ENCODE measurements around the gene FXYD4.
A peak's percentile ranks its signal among the peaks of the same experiment; 100 is the strongest.

Gene FXYD4

DNA sequence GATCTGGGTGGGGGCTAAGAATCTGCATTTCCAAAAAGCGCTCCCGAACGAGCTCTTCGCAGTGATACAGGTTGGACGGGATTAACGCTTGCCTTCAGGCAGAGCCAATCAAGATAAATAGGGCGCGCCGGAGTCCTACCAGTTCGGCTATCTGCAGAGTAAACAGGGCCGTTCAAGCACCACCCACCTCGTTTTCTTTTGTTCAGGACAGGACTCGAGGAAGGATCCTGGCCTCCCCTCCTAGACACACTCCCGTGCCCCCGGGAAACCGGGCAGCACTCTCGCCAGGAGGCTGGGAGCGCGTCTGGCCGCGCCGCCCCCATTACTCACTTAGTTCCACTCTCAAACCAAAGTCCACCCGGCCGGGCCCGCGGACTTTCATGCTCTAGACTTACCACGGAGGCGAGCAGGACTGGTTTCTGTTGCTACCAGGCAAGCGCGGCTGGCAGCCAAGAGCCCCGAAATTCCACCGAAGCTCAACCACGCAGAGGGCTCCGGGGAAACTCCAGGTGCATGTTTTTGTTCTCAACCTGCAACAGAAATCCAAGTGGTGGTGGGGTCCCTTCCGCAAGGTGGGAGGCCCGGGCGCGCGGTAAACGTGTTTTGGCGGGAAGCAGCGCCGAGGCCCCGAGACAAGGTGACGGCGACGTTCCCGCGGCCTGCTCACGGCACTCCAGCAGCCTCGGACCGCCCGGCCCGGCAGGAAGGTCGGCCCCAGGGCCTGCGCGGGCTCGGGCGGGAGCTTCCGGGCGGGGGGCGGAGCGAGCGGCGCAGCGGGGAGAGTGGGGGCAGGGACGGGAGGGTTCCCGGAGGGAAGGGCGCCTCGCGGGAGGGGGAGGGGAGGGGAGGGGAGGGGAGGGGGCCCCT lies 24.9 kb downstream of the FXYD4 start:
- DNase-seq (ENCODE audit: low read depth), result peak; percentile 56

- peak; percentile 57 for DNase-seq (ENCODE audit: low read depth)
These were observed 25.6 kb downstream of the FXYD4 start for GRCh38 chr10:43396928-43397624.

DNA sequence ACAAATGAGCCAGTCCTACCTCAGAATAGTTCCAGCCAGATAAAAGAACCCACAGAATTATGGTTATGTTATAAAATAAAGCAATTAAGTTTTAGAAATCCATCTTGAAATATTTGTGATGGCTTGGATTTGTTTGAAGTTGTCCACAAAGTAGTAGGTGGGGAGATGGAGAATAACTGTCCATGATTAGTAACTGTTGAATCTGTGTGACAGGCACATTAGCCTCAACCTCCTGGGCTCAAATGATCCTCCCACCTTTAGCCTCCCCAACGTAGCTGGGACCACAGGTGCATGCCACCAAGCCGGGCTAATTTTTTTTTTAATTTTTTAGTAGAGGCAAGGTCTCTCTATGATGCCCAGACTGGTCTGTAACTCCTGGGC lies 27.5 kb downstream of the FXYD4 start:
- DNase-seq (ENCODE audit: low read depth), result no peak

DNA sequence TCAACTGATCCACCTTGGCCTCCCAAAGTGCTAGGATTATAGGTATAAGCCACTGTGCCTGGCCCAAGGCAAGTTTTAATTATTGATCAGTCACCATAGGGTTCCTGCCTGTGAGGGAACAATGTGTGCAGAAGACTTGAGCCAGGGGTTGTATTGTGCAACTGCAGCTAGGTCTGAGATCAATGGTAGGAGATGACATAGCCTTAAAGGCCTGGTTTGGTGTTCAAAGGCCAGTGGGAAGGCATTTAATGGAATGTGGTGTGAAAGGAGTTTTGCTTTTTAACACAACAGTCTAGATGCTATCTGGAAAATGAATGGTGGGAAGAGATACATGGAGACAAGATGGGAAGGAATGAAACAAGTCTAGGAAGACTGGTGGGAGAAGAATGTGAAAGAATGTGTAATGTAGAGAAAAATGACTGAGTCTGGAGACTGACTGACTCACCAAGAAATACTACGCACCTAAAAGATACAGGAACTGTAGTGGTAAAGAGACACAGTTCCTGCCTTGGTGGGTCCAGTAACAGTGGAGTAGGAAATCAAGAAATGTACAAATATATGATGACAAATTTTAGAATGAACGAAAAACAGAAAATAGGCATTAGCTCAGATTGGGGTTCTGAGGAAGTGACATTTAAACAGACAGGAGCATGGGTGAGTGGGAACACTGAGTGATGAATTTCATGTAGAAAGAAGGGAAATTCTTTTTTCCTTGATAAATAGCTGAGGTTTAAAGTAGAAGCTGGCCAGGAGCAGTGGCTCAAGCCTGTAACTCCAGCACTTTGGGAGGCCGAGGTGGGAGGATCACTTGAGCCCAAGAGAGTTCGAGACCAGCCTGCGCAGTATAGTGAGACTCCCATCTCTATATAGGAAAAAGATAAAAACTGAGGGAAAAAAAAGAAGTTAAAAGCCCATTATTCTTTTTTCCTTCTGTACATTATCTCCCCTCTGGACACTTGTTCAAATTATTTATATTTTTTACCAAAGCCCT lies 28.2 kb downstream of the FXYD4 start:
- DNase-seq (ENCODE audit: low read depth), result no peak

GRCh38 chr10:43401627-43402026 lies 30.2 kb downstream of the FXYD4 start:
- DNase-seq (ENCODE audit: low read depth), result no peak

DNA sequence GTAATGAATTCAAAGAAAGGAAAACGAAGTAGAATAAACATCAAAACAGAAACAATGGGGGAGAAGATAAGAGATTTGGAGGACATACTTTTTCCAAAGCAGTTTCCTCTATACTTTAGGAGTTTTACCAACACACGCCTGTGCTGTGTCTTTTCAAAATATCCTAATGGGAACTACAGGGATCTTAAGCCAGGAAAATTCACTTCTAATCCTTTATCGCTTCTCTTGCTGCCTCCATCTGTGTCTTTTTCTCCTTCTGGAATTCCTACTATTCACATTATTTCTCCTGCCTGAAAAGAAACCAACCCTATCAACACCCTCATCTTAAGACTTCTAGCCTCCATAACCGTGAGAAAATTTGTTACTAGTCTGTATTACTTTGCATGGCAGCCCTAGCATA lies 30.7 kb downstream of the FXYD4 start:
- no peak for DNase-seq (ENCODE audit: low read depth)

GRCh38 chr10:43402880-43403452 lies 31.5 kb downstream of the FXYD4 start:
- no peak for DNase-seq (ENCODE audit: low read depth)

GRCh38 chr10:43403911-43404703 lies 32.7 kb downstream of the FXYD4 start:
- DNase-seq (ENCODE audit: low read depth), result no peak

DNA sequence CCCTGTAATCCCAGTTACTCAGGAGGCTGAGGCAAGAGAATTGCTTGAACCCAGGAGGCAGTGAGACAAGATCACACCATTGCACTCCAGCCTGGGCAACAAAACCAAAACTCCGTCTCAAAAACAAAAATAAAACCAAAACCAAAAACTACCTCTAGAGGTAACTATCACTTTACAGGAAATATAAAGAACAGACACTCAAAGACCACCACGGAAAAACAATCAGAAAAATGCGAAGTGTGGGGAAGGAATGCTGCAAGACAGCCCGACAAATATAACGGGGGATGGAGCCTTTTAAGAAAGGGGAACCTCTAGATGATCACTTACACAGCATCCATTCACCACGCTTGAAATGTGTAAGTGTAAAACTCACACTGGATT lies 33.3 kb downstream of the FXYD4 start:
- DNase-seq (ENCODE audit: low read depth), result no peak

DNA sequence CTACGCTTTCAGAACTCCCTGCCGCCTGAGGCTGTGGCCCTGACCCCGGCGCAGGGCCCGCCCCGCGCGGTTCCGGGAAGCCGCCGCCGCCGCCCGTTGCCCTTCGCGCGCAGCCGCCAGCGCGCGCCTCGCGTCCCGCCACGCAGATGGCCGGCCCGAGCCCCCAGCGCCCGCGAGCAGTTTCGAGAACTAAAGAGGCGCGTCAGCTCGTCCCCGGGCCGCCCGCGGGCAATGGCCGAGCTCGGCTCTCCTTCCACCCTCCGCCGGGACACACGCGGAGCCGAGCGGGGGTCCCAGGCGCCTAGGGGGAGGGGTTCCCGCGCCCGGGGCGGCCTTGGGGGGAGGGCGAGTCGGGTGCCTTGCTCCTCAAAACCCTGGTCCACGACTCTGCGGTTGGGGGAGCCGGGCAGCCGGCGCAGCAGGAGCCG lies 35.7 kb downstream of the FXYD4 start:
- DNase-seq (ENCODE audit: low read depth), result peak; percentile 33

DNA sequence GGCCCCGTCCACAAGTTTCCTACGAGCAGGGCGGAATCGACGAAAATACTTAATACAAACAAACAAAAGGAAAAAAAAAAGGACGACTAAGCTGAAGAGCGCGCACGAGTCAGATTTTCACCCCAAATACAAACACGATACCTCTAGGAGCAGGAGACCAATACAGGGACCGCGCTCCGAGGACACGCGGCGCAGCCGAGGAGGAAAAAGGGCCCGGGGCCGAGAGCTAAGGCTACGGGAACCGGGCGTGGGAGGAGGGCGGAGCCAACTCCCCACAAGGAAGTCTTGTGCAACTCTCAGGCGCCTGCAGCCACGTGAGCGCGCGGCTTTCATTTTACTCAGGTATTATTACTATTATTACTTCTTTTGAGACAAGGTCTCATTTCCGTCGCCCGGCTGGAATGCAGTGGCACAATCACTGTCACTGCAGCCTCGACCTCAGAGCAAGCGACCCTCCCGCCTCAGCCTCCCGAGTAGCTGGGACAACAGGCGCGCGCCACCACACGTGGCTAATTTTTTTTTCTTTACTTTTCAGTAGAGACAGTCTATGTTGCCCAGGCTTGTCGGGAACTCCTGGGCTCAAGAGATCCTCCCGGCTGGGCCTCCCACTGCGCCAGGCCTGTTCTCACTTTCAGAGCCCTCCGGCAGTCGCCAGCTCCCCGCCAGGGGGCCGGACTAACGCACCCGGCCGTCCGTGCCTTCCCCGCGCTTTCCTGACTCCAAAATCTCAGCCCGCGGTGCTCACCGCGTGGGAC lies 36.3 kb downstream of the FXYD4 start:
- DNase-seq (ENCODE audit: low read depth), result peak; percentile 78

- DNase-seq (ENCODE audit: low read depth), result no peak
These were observed 36.9 kb downstream of the FXYD4 start for GRCh38 chr10:43408331-43408709.

DNA sequence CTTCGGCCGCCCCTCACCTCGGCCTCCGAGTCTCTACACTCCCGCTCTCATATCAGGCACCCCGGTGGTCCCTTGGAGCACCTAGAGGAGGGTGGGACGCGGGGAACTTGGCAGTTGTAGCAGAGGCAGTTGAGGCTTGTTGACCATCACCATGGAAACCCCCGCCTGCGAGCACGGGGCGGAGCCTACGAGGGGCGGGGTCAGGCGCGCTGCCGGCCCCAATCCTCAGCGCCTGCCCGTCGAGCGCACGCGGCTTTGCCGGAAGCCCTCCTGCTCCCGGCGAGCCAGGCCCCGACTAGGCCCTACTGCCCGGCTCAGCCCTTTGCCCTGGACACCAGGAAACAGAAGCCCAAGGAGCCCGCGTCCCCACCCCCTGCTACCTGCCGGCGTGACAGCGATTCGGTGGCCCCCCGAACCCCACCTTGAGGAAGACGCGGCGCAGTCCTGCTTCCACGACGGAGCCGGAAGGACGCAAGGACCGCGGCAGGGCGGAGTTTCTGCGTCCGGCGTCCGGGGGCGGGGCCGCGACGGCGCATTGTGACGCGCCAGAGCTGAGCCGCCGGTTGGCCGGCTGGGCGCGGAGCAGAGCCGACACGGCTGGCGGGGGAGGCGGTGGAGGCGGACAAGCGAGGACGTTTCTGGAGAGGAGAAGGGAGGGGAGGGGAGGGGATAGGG lies 37.4 kb downstream of the FXYD4 start, which contains the start of gene HNRNPF:
HNRNPF (minus strand) TSS at position 477 of the 675 bp plus-strand sequence. CDS start 21,302 bp downstream, outside the sequence.
- DNase-seq (ENCODE audit: low read depth), result peak; percentile 91

- DNase-seq (ENCODE audit: low read depth), result peak; percentile 63
These were observed 38.1 kb downstream of the FXYD4 start for GRCh38 chr10:43409385-43410109.

DNA sequence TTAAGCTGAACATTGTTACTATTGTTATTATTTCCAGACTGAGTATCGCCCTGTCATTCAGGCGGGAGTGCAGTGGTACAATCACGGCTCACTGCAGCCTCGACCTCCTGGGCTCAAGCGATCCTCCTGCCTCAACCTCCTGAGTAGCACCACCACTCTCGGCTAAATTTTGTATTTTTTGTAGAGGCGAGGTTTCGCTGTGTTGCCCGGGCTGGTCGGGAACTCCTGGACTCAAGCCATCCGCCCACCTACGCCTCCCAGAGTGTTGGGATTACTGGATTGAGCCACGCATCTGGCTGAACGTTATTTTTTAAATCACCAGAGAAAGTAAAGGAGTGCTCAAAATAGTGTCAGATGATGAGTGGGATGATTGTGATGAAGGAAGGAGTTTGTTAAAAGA lies 38.9 kb downstream of the FXYD4 start:
- DNase-seq (ENCODE audit: low read depth), result no peak

- no peak for DNase-seq (ENCODE audit: low read depth)
These were observed 40.1 kb downstream of the FXYD4 start for GRCh38 chr10:43411536-43411935.

DNA sequence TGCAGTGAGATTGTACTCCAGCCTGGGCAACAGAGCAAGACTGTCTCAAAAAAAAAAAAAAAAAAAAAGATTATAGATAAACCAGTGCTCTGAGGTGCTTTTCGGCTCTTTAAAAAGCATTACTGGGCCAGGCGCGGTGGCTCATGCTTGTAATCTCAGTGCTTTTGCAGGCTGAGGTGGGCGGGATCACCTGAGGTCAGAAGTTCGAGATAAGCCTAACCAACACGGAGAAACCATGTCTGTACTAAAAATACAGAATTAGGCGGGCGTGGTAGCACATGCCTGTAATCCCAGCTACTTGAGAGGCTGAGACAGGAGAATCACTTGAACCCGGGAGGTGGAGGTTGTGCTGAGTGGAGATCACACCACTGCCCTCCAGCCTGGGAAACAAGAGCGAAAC lies 44.1 kb downstream of the FXYD4 start:
- no peak for DNase-seq (ENCODE audit: low read depth)

DNA sequence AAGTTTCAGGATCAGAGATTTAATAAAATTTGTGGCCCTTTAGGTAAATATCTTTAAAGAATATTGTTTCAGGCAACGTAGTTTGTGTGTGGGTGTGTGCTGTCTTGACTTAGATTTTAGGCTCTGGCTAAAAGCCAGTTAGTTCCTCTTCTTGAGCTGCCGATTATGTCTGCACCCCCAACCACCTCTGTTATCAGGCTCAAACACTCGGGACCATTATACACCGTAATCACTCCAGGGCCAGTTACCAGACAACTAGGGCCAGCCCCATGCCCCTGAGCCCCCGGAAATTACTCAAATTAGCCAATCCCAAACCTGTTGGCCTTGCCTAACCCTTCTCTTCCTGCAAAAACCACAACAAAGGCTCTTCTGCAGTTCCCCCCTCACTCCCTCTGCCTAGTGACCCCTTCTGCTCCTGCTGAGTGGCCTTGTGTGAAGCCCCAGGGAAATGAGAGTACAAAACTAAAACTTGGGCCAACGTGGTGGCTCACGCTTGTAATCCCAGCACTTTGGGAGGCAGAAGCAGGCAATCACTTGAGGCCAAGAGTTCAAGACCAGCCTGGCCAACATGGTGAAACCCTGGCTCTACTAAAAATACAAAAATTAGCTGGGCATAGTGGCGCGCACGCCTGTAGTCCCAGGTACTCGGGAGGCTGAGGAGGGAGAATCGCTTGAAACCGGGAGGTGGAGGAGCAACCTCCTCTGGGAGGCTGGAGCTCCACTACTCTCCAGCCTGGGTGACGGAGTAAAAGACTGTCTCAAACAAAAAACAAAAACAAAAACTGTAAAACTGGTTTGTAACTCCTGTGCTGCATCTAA lies 46.7 kb downstream of the FXYD4 start:
- no peak for DNase-seq (ENCODE audit: low read depth)
